Measurements from ENCODE around the gene CHKA.

Gene CHKA

DNA sequence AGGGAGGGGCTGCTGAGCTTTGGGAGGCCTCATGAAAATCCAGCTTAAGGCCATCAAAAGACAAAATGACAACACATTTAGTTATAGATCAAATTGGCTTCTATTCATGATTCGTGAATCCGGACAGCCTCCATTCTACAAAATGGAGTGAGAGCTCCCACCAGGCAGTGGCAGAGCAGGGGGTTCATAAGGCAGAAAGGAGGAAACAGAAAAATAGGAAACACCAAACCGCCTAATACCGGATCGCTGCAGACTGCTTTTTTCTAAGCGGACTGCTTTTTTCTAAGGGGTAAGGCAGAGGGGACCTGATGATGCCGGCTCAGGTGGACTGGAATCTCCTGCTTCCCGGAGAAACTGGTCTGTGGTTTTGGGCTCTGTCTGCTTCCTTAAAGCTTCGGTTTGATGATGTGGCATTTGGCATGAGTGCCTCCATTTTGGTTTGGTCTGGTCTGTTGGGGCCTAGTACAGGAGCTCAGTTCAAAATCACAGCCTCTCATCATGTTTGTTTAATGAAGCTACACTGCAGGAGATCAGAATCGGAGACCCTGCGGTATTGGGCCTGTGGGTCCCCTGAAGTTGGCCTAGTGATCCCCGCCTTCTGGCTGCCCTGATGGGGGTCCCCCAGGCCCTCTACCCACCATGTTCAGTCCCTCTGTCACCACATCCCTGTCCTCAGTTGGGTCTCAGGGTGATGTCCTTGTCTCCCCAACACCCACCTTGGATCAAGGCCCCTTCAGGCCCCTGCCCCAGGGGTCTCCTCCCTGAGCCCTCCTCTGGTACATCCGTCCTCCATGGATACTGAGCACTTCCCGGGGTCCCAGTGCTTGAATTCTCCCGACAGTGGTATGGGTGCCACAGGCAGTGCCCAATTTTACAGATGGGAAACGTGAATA, 109.9 kb downstream of the CHKA start:
- no peak overlapping the region for H3K4me3 ChIP-seq (ENCODE audit: low read length)

DNA sequence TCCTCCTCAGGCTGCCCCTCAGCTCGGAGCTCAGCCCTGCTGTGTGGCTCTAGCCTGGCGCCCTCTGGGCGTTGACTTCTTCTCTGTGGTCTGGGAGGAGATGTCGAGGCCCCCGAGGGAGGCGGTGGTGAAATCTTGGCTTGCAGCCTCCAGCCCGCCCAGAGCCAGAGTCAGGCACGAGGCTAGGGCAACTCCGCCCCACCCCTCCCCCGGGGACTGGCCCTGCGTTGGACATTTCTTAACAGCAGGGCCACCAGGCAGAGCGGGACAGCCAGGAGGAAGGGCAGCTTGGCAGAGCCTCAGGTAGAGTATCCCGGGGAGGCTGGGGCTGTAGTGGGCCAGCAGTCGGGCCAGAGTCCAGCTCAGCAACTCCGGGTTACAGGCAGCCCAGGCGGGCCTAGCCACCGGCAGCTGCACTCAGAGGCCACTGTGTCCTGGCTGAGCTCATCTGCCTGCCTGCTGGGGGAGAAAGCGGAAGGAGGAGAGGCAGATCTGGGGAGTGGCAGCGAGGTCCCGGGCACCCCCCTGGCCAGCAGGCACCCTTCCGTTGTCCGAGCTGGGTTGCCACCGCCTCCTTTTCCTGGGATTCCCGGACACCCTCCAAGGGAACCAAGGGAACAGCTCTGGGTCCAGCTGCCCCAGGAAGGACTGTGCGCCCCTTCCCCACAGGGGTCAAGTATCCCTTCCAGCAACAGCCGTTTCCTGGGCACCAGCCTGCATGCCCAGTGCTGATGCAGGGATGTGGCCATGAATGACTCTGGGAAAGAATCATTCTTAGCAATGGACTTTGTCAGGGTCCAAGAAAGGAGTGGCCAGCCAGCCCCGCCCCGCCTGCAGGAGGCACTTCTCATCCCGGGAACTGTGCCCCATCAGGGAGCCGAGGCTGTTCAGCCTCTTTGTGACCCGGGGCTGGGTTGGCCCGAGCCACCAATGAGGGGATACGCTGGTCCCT, 110.8 kb downstream of the CHKA start, which contains the start of gene ALDH3B1:
TSS of gene ALDH3B1 (plus strand) at position 238 of the 952 bp plus-strand sequence. CDS start 4,971 bp downstream, outside the sequence.
- no peak within 1 kb of the TSS for H3K4me3 ChIP-seq (ENCODE audit: low read length)
- no peak for DNase-seq (ENCODE audit: low read depth, low spot score)

More for the DNA sequence above, 109.9 kb downstream of the CHKA start:
- no peak for DNase-seq (ENCODE audit: low read depth, low spot score)

- DNase-seq (ENCODE audit: low read depth, low spot score), result no peak
- H3K4me3 ChIP-seq (ENCODE audit: low read length), result no peak overlapping the region
Measured at GRCh38 chr11:68009391-68010089, 111.6 kb downstream of the CHKA start.

DNA sequence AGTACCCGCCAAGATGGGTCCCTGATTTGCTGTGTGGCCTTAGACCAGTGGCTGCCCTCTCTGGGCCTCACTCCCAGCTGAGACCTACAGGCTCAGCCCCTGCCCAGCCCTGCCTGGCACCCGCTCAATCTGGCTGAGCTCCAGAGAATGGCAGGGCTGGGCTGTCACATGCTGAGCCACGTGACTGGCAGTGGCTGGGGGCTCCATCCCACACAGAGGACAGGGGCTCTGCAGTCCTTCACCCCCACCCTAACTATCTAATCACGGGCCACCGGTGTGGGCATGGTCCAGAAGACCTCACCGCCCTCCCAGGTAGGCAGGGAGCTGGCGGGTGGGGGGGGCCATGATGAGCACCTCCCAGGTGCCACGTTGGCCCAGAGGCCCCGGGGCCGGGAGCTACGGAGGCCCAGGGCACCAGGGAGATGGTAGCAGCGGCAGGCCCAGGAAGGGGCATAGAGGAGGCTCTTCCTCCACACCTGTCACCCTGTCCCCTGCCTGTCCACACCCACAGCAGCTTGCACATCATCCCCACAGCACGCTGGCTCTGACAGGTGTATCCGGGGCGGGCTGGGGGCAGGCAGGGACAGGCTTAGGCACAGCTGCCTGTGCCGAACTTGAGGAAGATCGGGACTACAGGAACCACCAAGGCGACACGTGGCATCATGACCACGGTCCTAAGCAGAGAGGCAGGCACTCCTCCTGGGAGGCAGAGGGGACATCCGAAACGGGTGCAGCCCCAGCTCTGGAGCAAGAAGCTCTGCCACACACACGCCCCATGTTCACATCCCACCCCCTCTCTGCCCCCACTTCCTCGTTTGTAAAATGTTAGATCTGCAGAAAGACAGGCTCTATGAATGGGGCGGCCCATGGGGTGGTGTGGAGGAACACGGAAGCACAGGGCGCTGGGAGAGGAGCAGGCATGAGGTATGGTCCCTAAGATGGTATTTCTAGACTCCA, 112.5 kb downstream of the CHKA start:
- DNase-seq (ENCODE audit: low read depth, low spot score), result no peak
- H3K4me3 ChIP-seq (ENCODE audit: low read length), result no peak overlapping the region

- H3K4me3 ChIP-seq (ENCODE audit: low read length), result no peak overlapping the region
- no peak for DNase-seq (ENCODE audit: low read depth, low spot score)
Measured at GRCh38 chr11:68007498-68008380, 113.4 kb downstream of the CHKA start.

GRCh38 chr11:68006606-68007166, 114.5 kb downstream of the CHKA start:
- no peak for DNase-seq (ENCODE audit: low read depth, low spot score)
- no peak overlapping the region for H3K4me3 ChIP-seq (ENCODE audit: low read length)

- peak overlapping the region; percentile 53 for H3K4me3 ChIP-seq (ENCODE audit: low read length)
- DNase-seq (ENCODE audit: low read depth, low spot score), result no peak
Measured at GRCh38 chr11:68004551-68005335, 116.4 kb downstream of the CHKA start.

DNA sequence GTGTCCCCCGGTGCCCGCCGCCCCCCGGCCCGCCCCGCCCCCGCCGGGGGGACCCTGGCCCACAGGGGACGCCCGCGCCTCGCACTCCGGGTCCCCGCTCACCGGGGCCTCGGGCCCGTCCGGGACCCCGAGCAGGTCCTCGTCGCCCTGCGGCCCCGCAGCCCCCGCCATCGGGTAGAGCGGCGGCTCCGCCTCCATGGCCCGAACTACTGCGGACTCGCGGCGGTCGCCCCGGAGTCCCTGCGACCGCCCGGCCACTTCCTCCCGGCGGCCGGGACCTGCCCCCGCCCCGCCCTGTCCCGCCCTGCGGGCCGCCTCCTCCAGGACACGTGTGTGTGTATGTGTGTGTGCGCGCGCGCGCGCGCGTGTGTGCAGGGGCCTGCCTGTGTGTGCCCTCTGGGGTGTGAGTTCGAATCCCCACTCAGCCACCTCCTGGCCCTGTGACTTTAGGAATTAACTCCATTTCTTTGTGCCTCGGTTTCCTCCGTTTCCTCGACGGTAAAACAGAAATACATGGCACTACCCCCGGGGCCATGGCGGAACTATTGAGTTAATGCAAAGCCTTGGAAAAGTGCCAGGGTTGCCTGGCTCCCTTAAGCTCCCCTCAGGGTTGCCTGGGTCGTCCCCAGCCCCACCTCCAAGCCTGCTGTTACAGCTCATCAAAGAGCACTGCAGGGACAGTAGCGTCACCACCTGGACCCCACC, 117.2 kb downstream of the CHKA start, which contains the start of gene UNC93B1:
TSS of gene UNC93B1 (minus strand) at position 252 of the 705 bp plus-strand sequence. CDS start at position 198, 54 bp downstream.
- DNase-seq (ENCODE audit: low read depth, low spot score), result peak; percentile 56
- H3K4me3 ChIP-seq (ENCODE audit: low read length), result peak within 1 kb of the TSS; percentile 53

DNA sequence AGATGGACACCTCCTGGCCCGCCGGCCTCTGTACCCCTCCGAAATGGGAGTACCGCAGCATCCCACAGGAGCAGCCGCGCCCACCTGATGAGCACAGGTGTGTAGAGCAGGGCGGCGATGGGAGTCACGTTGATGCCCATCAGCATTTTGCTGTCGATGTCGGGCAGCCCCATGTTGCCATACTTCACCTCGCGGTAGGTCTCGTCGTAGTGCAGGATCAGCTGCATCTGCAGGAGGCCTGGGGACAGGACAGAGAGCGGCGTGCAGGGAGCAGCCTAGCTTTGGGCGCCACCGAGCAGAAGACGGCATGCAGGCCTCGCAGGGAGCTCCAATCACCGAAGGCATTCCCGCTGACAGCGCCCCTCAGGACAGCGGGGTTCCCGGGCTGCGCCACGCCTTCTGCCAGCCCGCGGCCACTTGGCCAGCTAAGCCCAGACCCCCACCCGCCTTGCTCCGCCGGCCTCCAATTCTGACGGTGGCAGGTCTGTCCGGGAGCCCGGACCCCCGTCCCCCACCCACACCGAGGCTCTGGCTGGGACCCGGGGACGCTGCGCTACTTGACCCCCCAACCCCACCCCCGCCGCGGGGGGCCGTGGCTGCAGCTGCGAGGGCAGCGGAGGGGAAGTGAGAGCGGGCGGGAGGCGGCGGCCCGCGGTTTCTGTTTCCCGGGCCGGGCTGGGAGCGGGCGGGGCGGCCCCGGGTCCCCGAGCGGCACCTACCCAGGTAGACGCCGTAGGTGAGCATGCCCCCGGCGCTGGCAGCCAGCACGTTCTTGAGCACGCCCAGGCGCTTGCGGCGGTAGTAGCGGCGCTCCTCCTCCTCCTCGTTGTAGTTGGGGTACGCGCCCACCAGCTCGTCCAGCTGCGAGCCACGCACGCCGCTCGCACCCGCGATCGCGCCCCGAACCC, 118.0 kb downstream of the CHKA start:
- H3K4me3 ChIP-seq (ENCODE audit: low read length), result peak overlapping the region; percentile 53
- DNase-seq (ENCODE audit: low read depth, low spot score), result no peak
